ENCODE results near the gene DNAJC7. TPM values are rescaled to one million over a fixed set of nuclear protein-coding genes. Genes with fewer than 3 reads are reported as not detected.
A peak's percentile ranks its signal among the peaks of the same experiment; 100 is the strongest.

The DNAJC7 gene
- total and polyA plus RNA-seq, 4 donors: 87.3 to 133 (median 108) TPM

- Histone ChIP-seq H3K4me3 (ENCODE audit: low read depth, low read length) (peak within 1 kb of the TSS; percentile 62), H3K36me3 (ENCODE audit: control insufficient read depth, insufficient read depth, low read length) (peaks cover 2% of the 10 kb centered on the region), H3K9me3 (ENCODE audit: control insufficient read depth, insufficient read depth, low read length) (no peaks in the 10 kb centered on the region), H3K27ac (ENCODE audit: low read depth, low read length) (peak within 1 kb of the TSS; percentile 70), H3K27me3 (ENCODE audit: control insufficient read depth, insufficient read depth, low read length) (no peaks in the 10 kb centered on the region), H3K4me1 (ENCODE audit: control insufficient read depth, insufficient read depth, low read length) (peaks cover 9% of the 10 kb centered on the region)
- WGBS (ENCODE audit: insufficient coverage): under 1% methylated on average over 34 of the region's 43 CpGs
- peak; percentile 91 to 99 (median 93) for DNase-seq (ENCODE audit: low read depth in 4 of 6, low spot score in 6 of 6)
These were observed 87.0 kb downstream of the DNAJC7 start, which contains the start of gene ODAD4 for GRCh38 chr17:41930009-41930832. TSS of gene ODAD4 (plus strand) at chr17:41930617. CDS start at chr17:41930724, 107 bp downstream.

GRCh38 chr17:41928693-41929251 is 88.5 kb downstream of the DNAJC7 start:
- no peak for DNase-seq (ENCODE audit: low read depth in 4 of 6, low spot score in 6 of 6)
- H3K4me1 ChIP-seq (ENCODE audit: control insufficient read depth, insufficient read depth, low read length): peaks cover 9% of the 10 kb centered on the region
- no peaks in the 10 kb centered on the region for H3K9me3 ChIP-seq (ENCODE audit: control insufficient read depth, insufficient read depth, low read length)
- no peak overlapping the region for H3K27ac ChIP-seq (ENCODE audit: low read depth, low read length)
- no peak overlapping the region for H3K4me3 ChIP-seq (ENCODE audit: low read depth, low read length)
- 67% methylated on average over 3 of the region's 6 CpGs for WGBS (ENCODE audit: insufficient coverage)
- H3K36me3 ChIP-seq (ENCODE audit: control insufficient read depth, insufficient read depth, low read length): no peaks in the 10 kb centered on the region
- no peaks in the 10 kb centered on the region for H3K27me3 ChIP-seq (ENCODE audit: control insufficient read depth, insufficient read depth, low read length)

Other genes starting within 250 kb of the DNAJC7 start
- gene JUP, start 230.7 kb downstream of the DNAJC7 start, total RNA-seq: 10 to 100 TPM; 15.8 to 56.0 TPM
- 10 to 100 TPM; 26.8 to 44.6 TPM for gene JUP, start 230.7 kb downstream of the DNAJC7 start, polyA plus RNA-seq (ENCODE audit: insufficient read length in 2 of 2)
- 10 to 100 TPM; 18.8 to 39.2 TPM for gene P3H4, start 205.5 kb downstream of the DNAJC7 start, total RNA-seq
- gene P3H4, start 205.5 kb downstream of the DNAJC7 start, polyA plus RNA-seq (ENCODE audit: insufficient read length in 2 of 2): 10 to 100 TPM; 27.6 to 35.5 TPM
- 100 to 1,000 TPM in 1 of 2 donors, 10 to 100 TPM in 1; 56.6 to 125 TPM for gene FKBP10, start 204.4 kb downstream of the DNAJC7 start, total RNA-seq
- gene FKBP10, start 204.4 kb downstream of the DNAJC7 start, polyA plus RNA-seq (ENCODE audit: insufficient read length in 2 of 2): 100 to 1,000 TPM in 1 of 2 donors, 10 to 100 TPM in 1; 74.2 to 100 TPM
- gene NT5C3B, start 181.2 kb downstream of the DNAJC7 start, total RNA-seq: 10 to 100 TPM; 74.0 to 88.3 TPM
- 100 to 1,000 TPM; 123 to 151 TPM for gene NT5C3B, start 181.2 kb downstream of the DNAJC7 start, polyA plus RNA-seq (ENCODE audit: insufficient read length in 2 of 2)
- gene KLHL10, start 179.6 kb downstream of the DNAJC7 start, total RNA-seq: under 1 TPM; 0.11 to 0.30 TPM
- under 1 TPM in 1 of 2 donors, not detected in 1; 0.63 TPM for gene KLHL10, start 179.6 kb downstream of the DNAJC7 start, polyA plus RNA-seq (ENCODE audit: insufficient read length in 2 of 2)
- 10 to 100 TPM; 32.2 to 64.6 TPM for gene KLHL11, start 152.0 kb downstream of the DNAJC7 start, total RNA-seq
- gene KLHL11, start 152.0 kb downstream of the DNAJC7 start, polyA plus RNA-seq (ENCODE audit: insufficient read length in 2 of 2): 10 to 100 TPM; 11.1 to 14.7 TPM
- gene ACLY, start 98.5 kb downstream of the DNAJC7 start, total RNA-seq: 100 to 1,000 TPM in 1 of 2 donors, 10 to 100 TPM in 1; 96.3 to 162 TPM
- gene ACLY, start 98.5 kb downstream of the DNAJC7 start, polyA plus RNA-seq (ENCODE audit: insufficient read length in 2 of 2): 100 to 1,000 TPM; 163 to 186 TPM
- 1 to 10 TPM; 2.0 to 7.0 TPM for gene ODAD4, start 86.8 kb downstream of the DNAJC7 start, total RNA-seq
- 1 to 10 TPM; 7.1 to 8.7 TPM for gene ODAD4, start 86.8 kb downstream of the DNAJC7 start, polyA plus RNA-seq (ENCODE audit: insufficient read length in 2 of 2)
- 100 to 1,000 TPM; 277 to 654 TPM for gene CNP, start 50.6 kb downstream of the DNAJC7 start, total RNA-seq
- gene CNP, start 50.6 kb downstream of the DNAJC7 start, polyA plus RNA-seq (ENCODE audit: insufficient read length in 2 of 2): 1,000 to 10,000 TPM in 1 of 2 donors, 100 to 1,000 TPM in 1; 918 to 1,008 TPM
- gene NKIRAS2, start 2.7 kb upstream of the DNAJC7 start, total RNA-seq: 10 to 100 TPM; 24.7 to 55.8 TPM
- 10 to 100 TPM; 75.8 to 79.6 TPM for gene NKIRAS2, start 2.7 kb upstream of the DNAJC7 start, polyA plus RNA-seq (ENCODE audit: insufficient read length in 2 of 2)
- 1 to 10 TPM; 3.0 to 3.1 TPM for gene C17orf113, start 33.2 kb upstream of the DNAJC7 start, total RNA-seq
- gene C17orf113, start 33.2 kb upstream of the DNAJC7 start, polyA plus RNA-seq (ENCODE audit: insufficient read length in 2 of 2): 1 to 10 TPM; 3.4 to 4.5 TPM
- gene ZNF385C, start 81.0 kb upstream of the DNAJC7 start, total RNA-seq: 1 to 10 TPM in 1 of 2 donors, under 1 TPM in 1; 0.50 to 3.3 TPM
- gene ZNF385C, start 81.0 kb upstream of the DNAJC7 start, polyA plus RNA-seq (ENCODE audit: insufficient read length in 2 of 2): 1 to 10 TPM; 4.4 to 7.3 TPM
- 10 to 100 TPM in 1 of 2 donors, 1 to 10 TPM in 1; 6.7 to 19.7 TPM for gene DHX58, start 95.3 kb upstream of the DNAJC7 start, total RNA-seq
- gene DHX58, start 95.3 kb upstream of the DNAJC7 start, polyA plus RNA-seq (ENCODE audit: insufficient read length in 2 of 2): 1 to 10 TPM; 7.6 to 10.0 TPM
- 10 to 100 TPM; 19.3 to 30.5 TPM for gene KAT2A, start 103.9 kb upstream of the DNAJC7 start, total RNA-seq
- 100 to 1,000 TPM; 103 to 120 TPM for gene KAT2A, start 103.9 kb upstream of the DNAJC7 start, polyA plus RNA-seq (ENCODE audit: insufficient read length in 2 of 2)
- under 1 TPM; 0.10 to 0.11 TPM for gene HSPB9, start 105.4 kb upstream of the DNAJC7 start, total RNA-seq
- gene HSPB9, start 105.4 kb upstream of the DNAJC7 start, polyA plus RNA-seq (ENCODE audit: insufficient read length in 2 of 2): under 1 TPM; 0.30 to 0.51 TPM
- 10 to 100 TPM; 61.0 to 95.7 TPM for gene RAB5C, start 137.6 kb upstream of the DNAJC7 start, total RNA-seq
- 100 to 1,000 TPM; 187 to 189 TPM for gene RAB5C, start 137.6 kb upstream of the DNAJC7 start, polyA plus RNA-seq (ENCODE audit: insufficient read length in 2 of 2)
- gene KCNH4, start 163.7 kb upstream of the DNAJC7 start, total RNA-seq: under 1 TPM; 0.30 to 0.33 TPM
- gene KCNH4, start 163.7 kb upstream of the DNAJC7 start, polyA plus RNA-seq (ENCODE audit: insufficient read length in 2 of 2): 1 to 10 TPM; 1.2 to 2.1 TPM
- not detected for gene HCRT, start 168.0 kb upstream of the DNAJC7 start, total RNA-seq
- not detected for gene HCRT, start 168.0 kb upstream of the DNAJC7 start, polyA plus RNA-seq (ENCODE audit: insufficient read length in 2 of 2)
- 10 to 100 TPM in 1 of 2 donors, 1 to 10 TPM in 1; 7.1 to 16.0 TPM for gene GHDC, start 177.1 kb upstream of the DNAJC7 start, total RNA-seq
- gene GHDC, start 177.1 kb upstream of the DNAJC7 start, polyA plus RNA-seq (ENCODE audit: insufficient read length in 2 of 2): 10 to 100 TPM; 11.9 to 14.4 TPM

Data from spinal cord (tissue), 10 donors.